ENCODE measurements around the gene ATP9B.

The ATP9B gene

GRCh38 chr18:79106084-79106483 lies 36.9 kb downstream of the ATP9B start:
- TF ChIP-seq, protein P1, sequence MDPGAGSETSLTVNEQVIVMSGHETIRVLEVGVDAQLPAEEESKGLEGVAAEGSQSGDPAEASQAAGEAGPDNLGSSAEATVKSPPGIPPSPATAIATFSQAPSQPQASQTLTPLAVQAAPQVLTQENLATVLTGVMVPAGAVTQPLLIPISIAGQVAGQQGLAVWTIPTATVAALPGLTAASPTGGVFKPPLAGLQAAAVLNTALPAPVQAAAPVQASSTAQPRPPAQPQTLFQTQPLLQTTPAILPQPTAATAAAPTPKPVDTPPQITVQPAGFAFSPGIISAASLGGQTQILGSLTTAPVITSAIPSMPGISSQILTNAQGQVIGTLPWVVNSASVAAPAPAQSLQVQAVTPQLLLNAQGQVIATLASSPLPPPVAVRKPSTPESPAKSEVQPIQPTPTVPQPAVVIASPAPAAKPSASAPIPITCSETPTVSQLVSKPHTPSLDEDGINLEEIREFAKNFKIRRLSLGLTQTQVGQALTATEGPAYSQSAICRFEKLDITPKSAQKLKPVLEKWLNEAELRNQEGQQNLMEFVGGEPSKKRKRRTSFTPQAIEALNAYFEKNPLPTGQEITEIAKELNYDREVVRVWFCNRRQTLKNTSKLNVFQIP (CRISPR knock-in tag; IDR thresholded peaks at IDR 0.05; ENCODE audit: borderline replicate concordance, low read depth), result no peak
- TF ChIP-seq, protein P2, sequence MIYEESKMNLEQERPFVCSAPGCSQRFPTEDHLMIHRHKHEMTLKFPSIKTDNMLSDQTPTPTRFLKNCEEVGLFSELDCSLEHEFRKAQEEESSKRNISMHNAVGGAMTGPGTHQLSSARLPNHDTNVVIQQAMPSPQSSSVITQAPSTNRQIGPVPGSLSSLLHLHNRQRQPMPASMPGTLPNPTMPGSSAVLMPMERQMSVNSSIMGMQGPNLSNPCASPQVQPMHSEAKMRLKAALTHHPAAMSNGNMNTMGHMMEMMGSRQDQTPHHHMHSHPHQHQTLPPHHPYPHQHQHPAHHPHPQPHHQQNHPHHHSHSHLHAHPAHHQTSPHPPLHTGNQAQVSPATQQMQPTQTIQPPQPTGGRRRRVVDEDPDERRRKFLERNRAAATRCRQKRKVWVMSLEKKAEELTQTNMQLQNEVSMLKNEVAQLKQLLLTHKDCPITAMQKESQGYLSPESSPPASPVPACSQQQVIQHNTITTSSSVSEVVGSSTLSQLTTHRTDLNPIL (CRISPR knock-in tag; IDR thresholded peaks at IDR 0.05; ENCODE audit: low read depth), result no peak
- TF ChIP-seq, protein P3, sequence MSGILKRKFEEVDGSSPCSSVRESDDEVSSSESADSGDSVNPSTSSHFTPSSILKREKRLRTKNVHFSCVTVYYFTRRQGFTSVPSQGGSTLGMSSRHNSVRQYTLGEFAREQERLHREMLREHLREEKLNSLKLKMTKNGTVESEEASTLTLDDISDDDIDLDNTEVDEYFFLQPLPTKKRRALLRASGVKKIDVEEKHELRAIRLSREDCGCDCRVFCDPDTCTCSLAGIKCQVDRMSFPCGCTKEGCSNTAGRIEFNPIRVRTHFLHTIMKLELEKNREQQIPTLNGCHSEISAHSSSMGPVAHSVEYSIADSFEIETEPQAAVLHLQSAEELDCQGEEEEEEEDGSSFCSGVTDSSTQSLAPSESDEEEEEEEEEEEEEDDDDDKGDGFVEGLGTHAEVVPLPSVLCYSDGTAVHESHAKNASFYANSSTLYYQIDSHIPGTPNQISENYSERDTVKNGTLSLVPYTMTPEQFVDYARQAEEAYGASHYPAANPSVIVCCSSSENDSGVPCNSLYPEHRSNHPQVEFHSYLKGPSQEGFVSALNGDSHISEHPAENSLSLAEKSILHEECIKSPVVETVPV (CRISPR knock-in tag; IDR thresholded peaks at IDR 0.05), result no peak
- TF ChIP-seq ZC3H10 (CRISPR knock-in tag; IDR thresholded peaks at IDR 0.05) (no peak), ZFP30 (CRISPR knock-in tag; IDR thresholded peaks at IDR 0.05) (no peak), TCF4 (CRISPR knock-in tag; IDR thresholded peaks at IDR 0.05; ENCODE audit: borderline replicate concordance) (no peak), ZNF70 (CRISPR knock-in tag; IDR thresholded peaks at IDR 0.05) (no peak)
- no peak for ATAC-seq

DNA sequence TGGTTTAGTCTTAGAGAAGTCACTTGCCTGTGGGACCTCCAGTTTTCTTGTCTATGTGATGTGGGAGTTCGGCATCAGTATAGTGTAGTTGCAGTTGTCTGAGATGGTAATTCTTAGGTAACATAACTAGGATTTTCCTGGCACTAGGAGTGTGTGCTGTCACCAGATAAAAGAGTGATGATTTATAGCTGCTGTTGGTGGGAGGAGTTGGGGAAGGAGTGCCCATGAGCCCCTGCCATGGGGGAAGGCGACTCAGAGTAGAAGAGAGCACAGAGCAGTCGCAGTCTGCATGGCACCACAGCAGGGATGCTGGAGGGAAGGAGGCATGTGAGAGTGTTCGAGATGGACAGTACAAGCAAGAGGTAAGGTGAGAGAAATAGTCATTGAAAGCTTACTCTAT lies 38.7 kb downstream of the ATP9B start:
- ATAC-seq, result no peak
- TF ChIP-seq OSR1 (CRISPR knock-in tag; IDR thresholded peaks at IDR 0.05) (no peak), TOX (CRISPR knock-in tag; IDR thresholded peaks at IDR 0.05; ENCODE audit: borderline replicate concordance) (no peak), TSHZ2 (CRISPR knock-in tag; IDR thresholded peaks at IDR 0.05) (no peak), ZFP3 (CRISPR knock-in tag; IDR thresholded peaks at IDR 0.05) (no peak), PPARA (CRISPR knock-in tag; IDR thresholded peaks at IDR 0.05; ENCODE audit: borderline replicate concordance) (no peak), ARNTL (CRISPR knock-in tag; IDR thresholded peaks at IDR 0.05; ENCODE audit: borderline replicate concordance, low read depth) (no peak), ZFP30 (CRISPR knock-in tag; IDR thresholded peaks at IDR 0.05) (no peak), TCF4 (CRISPR knock-in tag; IDR thresholded peaks at IDR 0.05; ENCODE audit: borderline replicate concordance) (no peak), ZNF70 (CRISPR knock-in tag; IDR thresholded peaks at IDR 0.05) (no peak), ZNF565 (CRISPR knock-in tag; conservative IDR thresholded peaks at IDR 0.05; ENCODE audit: low read depth) (no peak), ZC3H10 (CRISPR knock-in tag; IDR thresholded peaks at IDR 0.05) (no peak), RARB (CRISPR knock-in tag; IDR thresholded peaks at IDR 0.05) (no peak), ESRRG (CRISPR knock-in tag; IDR thresholded peaks at IDR 0.05) (no peak), ZNF8 (CRISPR knock-in tag; IDR thresholded peaks at IDR 0.05) (no peak), ISL1 (CRISPR knock-in tag; IDR thresholded peaks at IDR 0.05) (no peak)
- TF ChIP-seq, protein P2 (CRISPR knock-in tag; IDR thresholded peaks at IDR 0.05; ENCODE audit: low read depth), result no peak
- TF ChIP-seq, protein P1 (CRISPR knock-in tag; IDR thresholded peaks at IDR 0.05; ENCODE audit: borderline replicate concordance, low read depth), result no peak
- TF ChIP-seq, protein P3 (CRISPR knock-in tag; IDR thresholded peaks at IDR 0.05), result no peak
- TF ChIP-seq, protein P4, sequence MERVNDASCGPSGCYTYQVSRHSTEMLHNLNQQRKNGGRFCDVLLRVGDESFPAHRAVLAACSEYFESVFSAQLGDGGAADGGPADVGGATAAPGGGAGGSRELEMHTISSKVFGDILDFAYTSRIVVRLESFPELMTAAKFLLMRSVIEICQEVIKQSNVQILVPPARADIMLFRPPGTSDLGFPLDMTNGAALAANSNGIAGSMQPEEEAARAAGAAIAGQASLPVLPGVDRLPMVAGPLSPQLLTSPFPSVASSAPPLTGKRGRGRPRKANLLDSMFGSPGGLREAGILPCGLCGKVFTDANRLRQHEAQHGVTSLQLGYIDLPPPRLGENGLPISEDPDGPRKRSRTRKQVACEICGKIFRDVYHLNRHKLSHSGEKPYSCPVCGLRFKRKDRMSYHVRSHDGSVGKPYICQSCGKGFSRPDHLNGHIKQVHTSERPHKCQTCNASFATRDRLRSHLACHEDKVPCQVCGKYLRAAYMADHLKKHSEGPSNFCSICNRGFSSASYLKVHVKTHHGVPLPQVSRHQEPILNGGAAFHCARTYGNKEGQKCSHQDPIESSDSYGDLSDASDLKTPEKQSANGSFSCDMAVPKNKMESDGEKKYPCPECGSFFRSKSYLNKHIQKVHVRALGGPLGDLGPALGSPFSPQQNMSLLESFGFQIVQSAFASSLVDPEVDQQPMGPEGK (CRISPR knock-in tag; IDR thresholded peaks at IDR 0.05; ENCODE audit: borderline replicate concordance), result no peak
